Uterus (tissue), 4 donors: ENCODE results near the gene DNAL4. TPM values are rescaled to one million over a fixed set of nuclear protein-coding genes. Genes with fewer than 3 reads are reported as not detected.
A peak's percentile ranks its signal among the peaks of the same experiment; 100 is the strongest.

ENCODE experiments used
- DNase-seq, 2 donors: peaks; one replicate each; pipeline ENCODE4 v3.0.0-alpha.2; 2019 to 2020
- H3K27ac ChIP-seq, 2 donors: fragments of 200-600 bp; sonication (generic); 1 replicate in 1 of 2; 2 replicates in 1 of 2; pipeline ENCODE4 v1.5.1; 2016 to 2018
- H3K27me3 ChIP-seq, 2 donors: fragments of 200-600 bp; sonication (generic); one replicate each; pipeline ENCODE4 v1.5.1; 2018 to 2019; ENCODE audit warnings: control low read depth in 1 of 2
- H3K36me3 ChIP-seq, 2 donors: fragments of 200-600 bp; sonication (generic); one replicate each; pipeline ENCODE4 v1.5.1; 2019; ENCODE audit warnings: control low read depth in 1 of 2
- H3K4me1 ChIP-seq, 2 donors: fragments of 200-600 bp; sonication (generic); one replicate each; pipeline ENCODE4 v1.5.1; 2018 to 2019; ENCODE audit warnings: control low read depth in 1 of 2
- H3K4me3 ChIP-seq, 2 donors: fragments of 200-600 bp; sonication (generic); 1 replicate in 1 of 2; 2 replicates in 1 of 2; pipeline ENCODE4 v1.5.1; 2018 to 2019; ENCODE audit warnings: mild to moderate bottlenecking in 1 of 2
- H3K9me3 ChIP-seq, 2 donors: fragments of 200-600 bp; sonication (generic); one replicate each; pipeline ENCODE4 v1.5.1; 2019; ENCODE audit warnings: control low read depth in 1 of 2
- POLR2A ChIP-seq, 2 donors: fragments of 450-650 bp; IDR thresholded peaks; one replicate each; pipeline ENCODE4 v1.6.1; 2016; ENCODE audit warnings: antibody characterized with exemption in 2 of 2, mild to moderate bottlenecking in 1 of 2, moderate library complexity in 1 of 2
- intact Hi-C: fragments of 100-400 bp; cut with DNase I; formaldehyde crosslinking; loops from one replicate; pipeline ENCODE4 v1.15.1; 2023; ENCODE audit warnings: low total_unique reads
- total RNA-seq, 4 donors: library from RNA; depleted of rRNA in 3 of 4; stranded (reverse); fragments of >200 nt in 3 of 4; gene quantifications; one replicate each; pipeline versions ENCODE4 v1.1.0 to v1.2.4, GENCODE V29; 2014 to 2023
- TF ChIP-seq, protein P1 (sequence below), 4 experiments: fragments of 200-600 bp in 2 of 4; fragments of 450-650 bp in 2 of 4; sonication (generic) in 2 of 4; IDR thresholded peaks; one replicate each; pipeline ENCODE4 v1.5.1; 2016 to 2019; ENCODE audit warnings: antibody characterized with exemption in 4 of 4, mild to moderate bottlenecking in 2 of 4, moderate library complexity in 1 of 4
- donor health status: DM: yes; HTN: yes; CAD: no.

Gene DNAL4, protein sequence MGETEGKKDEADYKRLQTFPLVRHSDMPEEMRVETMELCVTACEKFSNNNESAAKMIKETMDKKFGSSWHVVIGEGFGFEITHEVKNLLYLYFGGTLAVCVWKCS
- total RNA-seq: 10 to 100 TPM in 2 of 4 donors, 1 to 10 TPM in 2; 3.1 to 23.4 (median 8.3) TPM

DNA sequence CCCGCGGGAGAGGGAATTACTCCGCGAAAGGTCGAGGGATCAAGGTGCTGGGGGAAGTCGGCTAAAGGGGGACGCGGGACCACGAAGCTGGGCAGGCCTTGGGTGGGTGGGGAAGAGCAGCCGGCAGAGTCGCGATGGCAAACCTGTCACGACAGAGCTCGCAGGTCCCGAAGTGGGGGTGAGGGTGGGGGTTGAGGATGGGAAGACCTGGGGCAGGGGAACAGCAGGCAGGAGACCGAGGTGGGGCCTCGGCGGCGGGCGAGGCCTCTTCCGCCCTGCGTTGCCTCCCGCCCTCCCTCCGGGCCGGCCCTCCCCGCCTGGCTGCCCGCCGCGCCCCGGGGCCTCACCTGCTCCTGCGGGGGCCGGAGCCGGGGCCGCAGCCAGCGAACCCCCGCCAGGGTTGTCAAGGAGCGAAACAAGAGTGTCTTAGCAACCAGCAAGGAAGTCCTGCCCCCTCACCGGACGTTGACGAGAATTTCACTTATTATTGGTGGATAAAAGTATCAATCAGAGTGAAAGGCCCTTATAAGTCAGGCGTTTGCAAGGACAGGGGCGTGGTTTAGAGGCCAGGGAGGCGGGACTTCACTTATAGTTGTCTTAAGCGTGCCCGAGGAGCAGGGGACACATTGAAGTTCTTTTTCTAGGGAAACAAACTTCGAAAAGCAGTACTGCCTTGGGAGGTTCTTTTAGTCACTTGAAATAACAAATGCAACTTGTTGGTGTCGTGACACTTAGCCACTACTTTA lies at the start of gene DNAL4:
Gene DNAL4 (minus strand): TSS at position 423 of the 746 bp plus-strand sequence. CDS start 11,412 bp downstream, outside the sequence.
- Histone ChIP-seq H3K27ac (peak within 1 kb of the TSS; percentile 81 to 85), H3K4me1 (peaks cover 0 to 2% of the 10 kb centered on the region in 2 donors), H3K27me3 (no peaks in the 10 kb centered on the region), H3K4me3 (peak within 1 kb of the TSS; percentile 64 to 68), H3K36me3 (no peaks in the 10 kb centered on the region), H3K9me3 (no peaks in the 10 kb centered on the region)
- DNase-seq: peak; percentile 95 to 99
- TF ChIP-seq, protein P1, sequence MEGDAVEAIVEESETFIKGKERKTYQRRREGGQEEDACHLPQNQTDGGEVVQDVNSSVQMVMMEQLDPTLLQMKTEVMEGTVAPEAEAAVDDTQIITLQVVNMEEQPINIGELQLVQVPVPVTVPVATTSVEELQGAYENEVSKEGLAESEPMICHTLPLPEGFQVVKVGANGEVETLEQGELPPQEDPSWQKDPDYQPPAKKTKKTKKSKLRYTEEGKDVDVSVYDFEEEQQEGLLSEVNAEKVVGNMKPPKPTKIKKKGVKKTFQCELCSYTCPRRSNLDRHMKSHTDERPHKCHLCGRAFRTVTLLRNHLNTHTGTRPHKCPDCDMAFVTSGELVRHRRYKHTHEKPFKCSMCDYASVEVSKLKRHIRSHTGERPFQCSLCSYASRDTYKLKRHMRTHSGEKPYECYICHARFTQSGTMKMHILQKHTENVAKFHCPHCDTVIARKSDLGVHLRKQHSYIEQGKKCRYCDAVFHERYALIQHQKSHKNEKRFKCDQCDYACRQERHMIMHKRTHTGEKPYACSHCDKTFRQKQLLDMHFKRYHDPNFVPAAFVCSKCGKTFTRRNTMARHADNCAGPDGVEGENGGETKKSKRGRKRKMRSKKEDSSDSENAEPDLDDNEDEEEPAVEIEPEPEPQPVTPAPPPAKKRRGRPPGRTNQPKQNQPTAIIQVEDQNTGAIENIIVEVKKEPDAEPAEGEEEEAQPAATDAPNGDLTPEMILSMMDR (IDR thresholded peaks at IDR 0.05): no peak
- TF ChIP-seq POLR2A (IDR thresholded peaks at IDR 0.05): peak; percentile 26 to 65
- intact Hi-C loops: loop anchor here (5.0 kb wide), 1 partner anchor 37 kb away; the partner anchor contains the start of gene SUN2

DNA sequence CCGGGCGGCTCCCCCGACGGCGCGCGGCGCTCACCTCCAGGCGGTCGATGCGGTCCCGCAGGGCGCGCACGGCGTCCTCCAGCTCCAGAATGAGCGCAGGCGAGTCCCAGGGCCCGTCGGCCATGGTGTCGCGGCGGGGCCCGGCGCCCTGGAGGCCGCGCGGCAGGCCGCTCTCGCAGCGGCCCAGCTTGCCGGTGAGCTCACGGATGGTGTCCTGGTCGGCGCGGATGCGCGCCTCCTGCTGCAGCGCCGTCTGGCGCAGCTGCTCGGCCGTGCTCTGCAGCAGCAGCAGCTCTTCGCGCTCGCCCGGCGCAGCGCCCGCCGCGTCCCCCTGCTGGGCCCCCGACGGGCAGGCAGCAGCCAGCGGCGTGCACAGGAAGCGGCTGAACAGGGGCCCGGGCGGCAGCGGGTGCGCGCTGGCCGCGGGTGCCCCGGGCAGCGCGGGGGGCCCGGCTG lies 49.3 kb upstream of the DNAL4 start:
- Histone ChIP-seq H3K27me3 (no peaks in the 10 kb centered on the region), H3K36me3 (no peaks in the 10 kb centered on the region), H3K9me3 (no peaks in the 10 kb centered on the region), H3K4me1 (peaks cover 0 to 10% of the 10 kb centered on the region in 2 donors), H3K27ac (peak overlapping the region; percentile 64 to 69), H3K4me3 (peak overlapping the region; percentile 25 to 44)
- intact Hi-C loops: no loop called here
- TF ChIP-seq, protein P1 (IDR thresholded peaks at IDR 0.05): peak in 3 of 4 experiments; percentile 33 to 71 (median 57)
- TF ChIP-seq POLR2A (IDR thresholded peaks at IDR 0.05): peak in 1 of 2 donors; percentile 30
- DNase-seq: peak; percentile 41 to 63

DNA sequence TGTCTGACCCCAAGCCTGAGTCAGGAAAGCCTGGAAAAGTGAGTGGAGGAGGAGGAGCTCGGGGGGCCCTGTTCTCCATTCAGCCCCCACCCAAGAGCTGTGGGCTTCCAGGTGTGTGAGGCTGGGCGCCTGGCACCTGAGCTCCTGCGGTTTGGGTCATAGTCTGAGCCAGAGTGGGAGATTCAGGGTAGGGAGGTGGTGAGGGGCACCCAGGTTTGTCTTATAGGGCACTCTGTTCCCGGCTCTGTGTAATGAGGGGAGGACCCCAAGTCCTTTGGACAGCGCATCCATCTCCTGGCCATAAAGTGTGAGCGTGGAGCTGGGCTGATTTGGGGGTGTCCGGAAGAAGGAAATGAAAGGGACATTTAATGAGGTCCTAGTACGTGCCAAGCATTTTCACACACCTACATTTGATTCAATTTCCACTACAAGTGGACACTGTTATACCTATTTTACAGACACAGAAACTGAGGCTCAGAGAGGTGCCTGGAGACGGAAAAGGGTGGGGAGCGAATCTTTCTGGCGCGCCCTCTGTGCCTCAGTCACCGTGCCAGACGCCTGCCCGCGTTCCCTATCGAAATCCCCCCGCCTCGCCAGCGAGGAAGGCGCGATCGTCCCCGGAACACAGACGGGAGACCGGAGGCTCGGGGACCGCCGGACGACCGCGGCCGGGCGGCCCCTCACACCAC lies 48.7 kb upstream of the DNAL4 start:
- no peaks in the 10 kb centered on the region for H3K9me3 ChIP-seq
- no peaks in the 10 kb centered on the region for H3K27me3 ChIP-seq
- peak overlapping the region; percentile 25 to 44 for H3K4me3 ChIP-seq
- no peak for DNase-seq
- H3K27ac ChIP-seq: peak overlapping the region; percentile 64 to 69
- TF ChIP-seq, protein P1 (IDR thresholded peaks at IDR 0.05): no peak
- TF ChIP-seq POLR2A (IDR thresholded peaks at IDR 0.05): no peak
- H3K36me3 ChIP-seq: no peaks in the 10 kb centered on the region
- peaks cover 0 to 10% of the 10 kb centered on the region in 2 donors for H3K4me1 ChIP-seq
- intact Hi-C loops: no loop called here

DNA sequence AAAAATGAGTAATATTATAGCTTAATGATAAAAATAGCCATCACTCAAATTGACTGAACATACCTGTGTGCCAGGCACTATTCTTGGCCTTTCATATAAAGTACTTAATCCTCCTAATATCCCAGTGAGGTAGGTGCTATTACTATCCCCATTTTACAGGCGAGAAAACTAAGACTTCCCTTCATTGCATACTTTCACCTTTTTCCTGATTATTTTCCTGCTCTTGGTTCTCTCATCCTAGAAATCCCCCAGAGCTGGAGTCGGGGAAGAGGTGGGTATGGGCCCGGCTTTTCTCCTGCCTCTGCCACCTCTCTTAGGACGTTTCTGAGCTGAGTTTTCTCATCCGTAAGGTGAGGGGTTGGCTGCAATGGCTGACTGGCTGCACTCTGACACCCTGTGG lies 47.7 kb upstream of the DNAL4 start:
- no peak for DNase-seq
- H3K4me1 ChIP-seq: peaks cover 0 to 10% of the 10 kb centered on the region in 2 donors
- H3K27ac ChIP-seq: no peak overlapping the region
- no peaks in the 10 kb centered on the region for H3K9me3 ChIP-seq
- no peaks in the 10 kb centered on the region for H3K36me3 ChIP-seq
- H3K27me3 ChIP-seq: no peaks in the 10 kb centered on the region
- intact Hi-C loops: no loop called here
- H3K4me3 ChIP-seq: no peak overlapping the region
- no peak for TF ChIP-seq POLR2A (IDR thresholded peaks at IDR 0.05)
- TF ChIP-seq, protein P1 (IDR thresholded peaks at IDR 0.05): no peak
